GM23248 (cell line): Measurements from ENCODE around the gene LRP1-AS.

Experiments used
- EZH2 ChIP-seq: fragments of 200-600 bp; sonication (generic); IDR thresholded peaks from 2 replicates; pipeline ENCODE4 v1.6.1; 2018; ENCODE audit warnings: antibody characterized with exemption, mild to moderate bottlenecking; ENCODE audit not compliant: insufficient read depth, poor library complexity, severe bottlenecking
- EZH2phosphoT487 ChIP-seq: fragments of 200-600 bp; sonication (generic); IDR thresholded peaks from 2 replicates; pipeline ENCODE4 v1.6.1; 2018; ENCODE audit warnings: antibody characterized with exemption, moderate library complexity, mild to moderate bottlenecking, low read depth; ENCODE audit not compliant: insufficient read depth

DNA sequence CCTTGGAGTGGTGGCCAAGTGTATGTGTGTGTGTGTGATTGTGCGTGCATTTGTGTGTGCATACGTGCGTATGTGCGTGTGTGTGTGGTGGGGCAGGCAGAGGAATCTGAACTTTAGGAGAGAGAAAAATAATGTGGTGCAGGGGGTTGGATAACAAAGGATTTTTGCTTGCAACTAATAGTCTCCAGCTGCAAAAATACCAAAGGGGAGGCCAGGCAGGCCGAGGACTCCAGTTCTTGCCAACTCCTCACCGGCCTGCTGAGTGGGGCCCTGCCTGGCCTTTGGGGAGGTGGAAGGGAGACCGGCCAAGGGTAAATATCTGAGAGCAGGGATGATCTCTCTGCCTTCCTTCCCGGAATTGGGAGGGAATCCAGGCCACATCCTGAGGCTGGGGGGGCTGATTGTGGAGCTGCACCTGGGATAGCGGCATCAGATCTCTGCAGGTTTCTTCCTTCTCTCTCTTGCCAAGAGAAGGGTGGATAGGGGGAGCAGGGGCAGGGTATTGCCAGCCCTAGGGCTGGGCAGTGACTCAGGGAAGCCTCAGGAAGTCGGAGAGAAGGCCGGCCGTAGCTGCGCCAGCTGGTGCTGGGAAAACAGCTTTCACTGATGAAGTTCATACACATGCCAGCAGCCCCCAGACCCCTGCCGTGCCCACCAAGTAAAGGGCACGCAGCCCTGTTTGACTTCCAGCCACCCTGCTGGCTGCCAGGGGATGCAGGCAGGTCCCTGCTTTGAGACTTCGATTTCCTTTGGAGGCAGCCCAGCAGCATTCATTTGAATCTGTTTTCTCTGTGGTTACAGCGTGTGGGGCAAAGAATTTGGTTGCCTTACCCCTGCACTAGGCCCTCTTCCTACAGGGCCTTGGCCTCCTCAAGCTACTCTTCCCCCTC is 4.6 kb upstream of the LRP1-AS start:
- TF ChIP-seq EZH2 = no peak
- TF ChIP-seq EZH2phosphoT487 = no peak
